Nephron progenitor cell (in vitro differentiated cells): ENCODE results near the gene MEF2B.

Experiments used
- DNase-seq: peaks from one replicate; pipeline ENCODE4 v3.0.0; 2021
- H3K27ac Mint-ChIP-seq: 2 replicates; pipeline ENCODE4 v1.8.0; 2021; ENCODE audit warnings: mild to moderate bottlenecking, moderate library complexity, mixed read lengths
- H3K27me3 Mint-ChIP-seq: 2 replicates; pipeline ENCODE4 v1.8.0; 2021; ENCODE audit warnings: mild to moderate bottlenecking, low read depth, mixed read lengths; ENCODE audit not compliant: poor library complexity
- H3K36me3 Mint-ChIP-seq: 2 replicates; pipeline ENCODE4 v1.8.0; 2021; ENCODE audit warnings: low read depth, mixed read lengths
- H3K4me1 Mint-ChIP-seq: 2 replicates; pipeline ENCODE4 v1.8.0; 2021; ENCODE audit warnings: mixed read lengths
- H3K4me3 Mint-ChIP-seq: 2 replicates; pipeline ENCODE4 v1.8.0; 2021; ENCODE audit warnings: mild to moderate bottlenecking, moderate library complexity, mixed read lengths
- H3K9me3 Mint-ChIP-seq: 2 replicates; pipeline ENCODE4 v1.8.0; 2021; ENCODE audit warnings: mild to moderate bottlenecking, moderate library complexity, mixed read lengths
- TF ChIP-seq, protein P1 (sequence below): fragments of 200-600 bp; sonication (generic); IDR thresholded peaks from 2 replicates; pipeline ENCODE4 v1.5.0; 2021; ENCODE audit warnings: antibody characterized with exemption

MEF2B gene

DNA sequence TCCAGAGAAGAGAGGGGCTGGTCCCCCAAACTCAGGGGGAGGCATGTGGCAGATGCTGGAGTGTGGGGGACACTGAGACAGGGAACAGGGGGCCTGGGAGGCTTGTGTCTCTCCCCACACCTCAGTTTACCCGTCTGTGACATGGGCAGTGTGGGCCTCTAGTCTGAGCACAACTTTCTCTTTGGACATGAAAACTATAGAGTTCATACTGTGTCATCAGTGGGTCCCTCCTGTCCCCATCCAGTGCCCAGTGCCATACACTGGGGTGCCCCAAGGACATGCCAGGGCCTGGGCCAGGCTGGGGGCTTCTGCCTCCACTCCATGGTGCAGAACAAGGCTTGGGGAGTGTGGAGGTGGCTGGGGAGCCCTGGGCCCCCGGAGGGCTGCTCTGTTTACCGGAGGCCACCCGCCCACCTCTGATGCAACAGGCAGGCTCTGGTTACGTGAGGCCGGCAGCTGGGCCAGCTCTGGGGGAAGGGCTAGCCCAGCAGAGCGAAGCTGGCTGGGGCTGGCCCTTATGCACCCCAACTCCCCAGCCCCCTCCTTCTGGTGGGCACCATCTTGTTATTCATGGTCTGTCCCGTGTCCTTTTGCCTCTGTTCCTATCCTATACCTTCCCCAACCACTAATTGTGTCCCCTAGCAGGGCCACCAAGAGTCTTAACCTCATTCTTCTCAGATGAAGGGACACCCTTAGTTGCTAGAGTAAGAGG lies 1.9 kb upstream of the MEF2B start:
- peak; percentile 18 for DNase-seq
- Mint-ChIP-seq H3K27ac (no peak overlapping the region), H3K9me3 (no peaks in the 10 kb centered on the region), H3K4me3 (peak overlapping the region; percentile 41), H3K36me3 (no peaks in the 10 kb centered on the region), H3K4me1 (peaks cover 30% of the 10 kb centered on the region), H3K27me3 (peaks cover 41% of the 10 kb centered on the region)
- TF ChIP-seq, protein P1, sequence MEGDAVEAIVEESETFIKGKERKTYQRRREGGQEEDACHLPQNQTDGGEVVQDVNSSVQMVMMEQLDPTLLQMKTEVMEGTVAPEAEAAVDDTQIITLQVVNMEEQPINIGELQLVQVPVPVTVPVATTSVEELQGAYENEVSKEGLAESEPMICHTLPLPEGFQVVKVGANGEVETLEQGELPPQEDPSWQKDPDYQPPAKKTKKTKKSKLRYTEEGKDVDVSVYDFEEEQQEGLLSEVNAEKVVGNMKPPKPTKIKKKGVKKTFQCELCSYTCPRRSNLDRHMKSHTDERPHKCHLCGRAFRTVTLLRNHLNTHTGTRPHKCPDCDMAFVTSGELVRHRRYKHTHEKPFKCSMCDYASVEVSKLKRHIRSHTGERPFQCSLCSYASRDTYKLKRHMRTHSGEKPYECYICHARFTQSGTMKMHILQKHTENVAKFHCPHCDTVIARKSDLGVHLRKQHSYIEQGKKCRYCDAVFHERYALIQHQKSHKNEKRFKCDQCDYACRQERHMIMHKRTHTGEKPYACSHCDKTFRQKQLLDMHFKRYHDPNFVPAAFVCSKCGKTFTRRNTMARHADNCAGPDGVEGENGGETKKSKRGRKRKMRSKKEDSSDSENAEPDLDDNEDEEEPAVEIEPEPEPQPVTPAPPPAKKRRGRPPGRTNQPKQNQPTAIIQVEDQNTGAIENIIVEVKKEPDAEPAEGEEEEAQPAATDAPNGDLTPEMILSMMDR = no peak

DNA sequence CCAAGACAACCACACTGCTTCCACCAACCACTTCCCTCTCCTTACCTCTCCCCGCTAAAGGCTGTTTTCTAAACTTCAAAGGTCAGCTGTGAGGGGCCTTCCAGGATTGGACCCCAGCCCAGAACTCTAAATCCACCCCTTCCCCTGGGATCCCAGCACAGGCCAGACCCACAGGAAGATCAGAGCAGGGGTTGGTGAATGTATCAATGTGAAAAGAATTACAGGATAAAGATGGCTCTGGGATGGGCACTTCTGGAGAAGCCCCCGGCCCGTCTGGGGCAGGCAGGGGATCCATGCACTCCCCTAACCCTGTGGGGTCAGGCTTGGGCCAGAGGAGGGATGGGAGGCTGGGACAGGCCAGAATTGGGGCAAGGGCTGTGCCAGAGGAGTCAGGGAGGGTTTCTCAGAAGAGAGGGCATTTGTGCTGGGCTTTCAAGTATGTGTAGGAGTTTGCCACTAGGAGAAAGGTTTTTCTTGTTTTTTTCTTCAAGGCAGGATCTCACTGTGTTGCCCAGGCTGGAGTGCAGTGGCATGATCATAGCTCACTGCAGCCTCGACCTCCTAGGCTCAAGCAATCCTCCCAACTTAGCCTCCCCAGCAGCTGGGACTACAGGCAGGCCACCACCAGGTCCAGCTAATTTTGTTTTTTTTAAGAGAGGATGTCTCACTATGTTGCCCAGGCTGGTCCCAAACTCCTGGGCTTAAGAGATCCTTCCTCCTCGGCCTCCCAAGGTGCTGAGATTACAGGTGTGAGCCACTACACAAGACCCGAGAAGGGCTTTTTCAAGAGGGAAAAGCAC lies 1.0 kb upstream of the MEF2B start:
- Mint-ChIP-seq H3K27me3 (peaks cover 42% of the 10 kb centered on the region), H3K4me1 (peaks cover 30% of the 10 kb centered on the region), H3K9me3 (no peaks in the 10 kb centered on the region), H3K27ac (peak overlapping the region; percentile 50), H3K36me3 (no peaks in the 10 kb centered on the region), H3K4me3 (peak overlapping the region; percentile 75)
- DNase-seq = no peak
- TF ChIP-seq, protein P1 = no peak

DNA sequence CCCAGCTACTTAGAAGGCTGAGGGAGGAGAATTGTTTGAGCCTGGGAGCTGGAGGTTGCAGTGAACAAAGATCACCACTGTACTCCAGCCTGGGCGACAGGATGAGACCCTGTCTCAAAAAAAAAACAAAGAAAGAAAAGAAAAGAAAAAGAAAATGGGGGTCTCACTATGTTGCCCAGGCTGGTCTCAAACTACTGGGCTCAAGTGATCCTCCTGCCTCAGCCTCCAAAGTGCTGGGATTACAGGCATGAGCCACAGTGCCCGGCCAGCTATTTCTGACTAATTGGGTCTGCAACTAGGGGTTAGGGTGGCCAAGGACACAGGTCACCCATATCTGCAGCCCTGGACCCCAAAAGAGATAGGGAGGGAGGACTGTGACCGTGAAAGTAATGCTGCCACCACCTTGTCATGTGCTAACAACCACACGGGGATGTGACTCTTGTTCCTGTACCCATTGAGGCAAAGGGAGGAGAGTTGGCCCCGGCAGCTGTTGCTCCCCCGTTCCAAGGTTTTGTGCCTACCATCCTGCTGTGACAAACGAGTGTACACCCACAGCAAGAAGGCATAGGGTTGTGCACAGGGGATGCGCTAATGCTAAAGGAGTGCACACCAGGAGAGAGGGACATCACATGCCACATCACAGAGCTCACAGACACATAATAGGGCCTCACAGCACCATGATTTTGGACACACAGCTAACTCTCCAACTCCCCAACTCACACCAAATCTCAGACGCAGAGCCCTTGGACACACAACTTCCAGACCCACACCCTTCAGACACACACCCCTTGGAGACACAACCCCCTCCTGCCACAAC lies 619 bp downstream of the MEF2B start:
- TF ChIP-seq, protein P1 = no peak
- peak overlapping the region; percentile 75 for H3K4me3 Mint-ChIP-seq
- peaks cover 30% of the 10 kb centered on the region for H3K4me1 Mint-ChIP-seq
- no peaks in the 10 kb centered on the region for H3K9me3 Mint-ChIP-seq
- DNase-seq = no peak
- H3K27ac Mint-ChIP-seq = no peak overlapping the region
- no peaks in the 10 kb centered on the region for H3K36me3 Mint-ChIP-seq
- H3K27me3 Mint-ChIP-seq = peaks cover 42% of the 10 kb centered on the region

DNA sequence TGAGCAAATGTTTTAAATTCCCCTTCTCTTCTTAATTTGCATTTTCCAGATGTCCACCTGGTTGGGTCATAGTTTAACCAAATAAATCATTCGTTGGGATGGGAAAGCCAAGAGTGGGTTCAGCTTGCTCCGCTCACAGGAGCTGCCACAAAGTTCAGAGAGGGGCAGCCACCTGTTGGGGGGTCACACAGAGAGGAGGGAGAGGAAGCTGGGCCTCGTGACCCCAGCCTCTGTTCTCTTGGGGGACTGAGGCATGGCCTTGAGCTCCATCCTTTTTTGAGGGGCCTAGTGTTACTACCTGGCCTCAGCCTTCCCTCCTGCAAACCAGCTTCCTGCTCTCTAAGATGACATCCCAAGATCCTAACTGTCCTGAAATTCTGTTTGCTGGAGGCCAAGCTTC lies 2.5 kb downstream of the MEF2B start:
- Mint-ChIP-seq H3K9me3 (no peaks in the 10 kb centered on the region), H3K27ac (no peak overlapping the region), H3K36me3 (no peaks in the 10 kb centered on the region), H3K4me1 (peaks cover 30% of the 10 kb centered on the region), H3K4me3 (no peak overlapping the region), H3K27me3 (peaks cover 42% of the 10 kb centered on the region)
- DNase-seq = no peak
- TF ChIP-seq, protein P1 = no peak

DNA sequence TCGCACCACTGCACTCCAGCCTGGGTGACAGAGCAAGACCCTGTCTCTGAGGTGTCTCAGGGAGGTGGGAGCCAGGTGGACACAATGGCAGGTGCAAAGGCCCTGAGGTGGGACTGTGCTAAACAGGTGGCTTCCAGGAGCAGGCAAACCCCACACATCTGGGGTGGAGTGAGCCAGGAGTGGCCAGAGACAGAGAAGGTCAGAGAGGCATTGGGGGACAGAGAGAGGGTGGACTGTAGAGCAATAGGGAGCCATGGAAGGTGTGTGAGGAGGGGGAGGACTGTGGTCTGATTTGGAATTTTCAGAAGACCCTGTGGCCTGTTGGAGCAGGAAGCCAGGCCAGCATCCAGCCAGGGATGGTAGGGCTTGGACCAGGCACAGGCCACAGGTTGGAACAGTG lies 4.7 kb downstream of the MEF2B start:
- Mint-ChIP-seq H3K36me3 (no peaks in the 10 kb centered on the region), H3K4me1 (peaks cover 9% of the 10 kb centered on the region), H3K27me3 (peaks cover 32% of the 10 kb centered on the region), H3K4me3 (no peak overlapping the region), H3K27ac (no peak overlapping the region), H3K9me3 (no peaks in the 10 kb centered on the region)
- DNase-seq = no peak
- TF ChIP-seq, protein P1 = no peak
